Endothelial cell of hepatic sinusoid (primary cell): ENCODE data around the gene CFAP91.

ENCODE experiments used
- in situ Hi-C: cut with HindIII; loops from 2 replicates; pipeline ENCODE4 v1.10.0; 2017; ENCODE audit warnings: low sequenced_read_pairs

The CFAP91 gene

GRCh38 chr3:119702530-119703527 lies at the start of gene CFAP91:
Gene CFAP91 (plus strand): TSS chr3:119703022. CDS start chr3:119703099, 77 bp downstream.
- in situ Hi-C loops = loop anchor here (10.0 kb wide), 1 partner anchor 62 kb away; no protein-coding TSS in a partner anchor

- in situ Hi-C loops = no loop called here
These were observed 48.9 kb upstream of the CFAP91 start for GRCh38 chr3:119653876-119654275.

DNA sequence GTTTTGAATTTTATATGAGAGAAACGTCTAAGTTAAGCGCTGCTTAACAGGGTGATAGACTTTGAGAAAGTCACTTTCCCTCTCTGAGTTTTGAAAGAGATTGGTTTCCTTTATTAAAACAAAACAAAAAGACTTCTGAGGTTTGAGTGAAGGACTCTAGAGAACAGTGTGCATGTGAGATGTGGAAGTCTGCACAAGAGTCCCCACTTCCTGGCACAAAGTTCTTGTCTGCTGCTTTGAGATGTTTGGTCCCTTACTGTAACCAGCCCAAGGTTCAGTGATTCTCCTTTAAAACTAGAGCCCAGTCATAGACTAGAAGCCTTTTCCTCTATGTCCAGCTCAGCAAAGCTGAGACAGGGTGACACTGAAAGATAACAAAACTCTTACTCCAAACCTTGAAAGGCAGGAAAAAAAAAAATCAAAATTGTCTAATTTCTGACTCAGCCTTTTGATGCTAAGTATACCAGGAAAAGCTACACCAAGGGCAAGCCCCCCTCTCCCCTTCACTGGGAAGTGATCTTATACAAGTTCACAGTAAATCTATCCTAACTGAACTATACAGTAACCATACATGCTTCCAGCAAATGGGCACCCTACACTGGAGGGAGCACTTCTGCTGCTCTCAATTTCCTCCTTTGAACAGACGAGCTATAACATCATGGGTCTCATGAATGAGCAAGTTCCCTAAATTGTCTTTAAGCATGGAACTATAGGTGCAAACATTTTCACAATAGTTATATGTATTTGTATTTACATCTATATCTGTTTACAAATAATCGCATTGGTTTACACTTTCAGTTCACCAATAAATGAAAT lies 44.7 kb upstream of the CFAP91 start:
- in situ Hi-C loops = no loop called here

- in situ Hi-C loops = no loop called here
These were observed 43.8 kb upstream of the CFAP91 start for GRCh38 chr3:119658994-119659393.

DNA sequence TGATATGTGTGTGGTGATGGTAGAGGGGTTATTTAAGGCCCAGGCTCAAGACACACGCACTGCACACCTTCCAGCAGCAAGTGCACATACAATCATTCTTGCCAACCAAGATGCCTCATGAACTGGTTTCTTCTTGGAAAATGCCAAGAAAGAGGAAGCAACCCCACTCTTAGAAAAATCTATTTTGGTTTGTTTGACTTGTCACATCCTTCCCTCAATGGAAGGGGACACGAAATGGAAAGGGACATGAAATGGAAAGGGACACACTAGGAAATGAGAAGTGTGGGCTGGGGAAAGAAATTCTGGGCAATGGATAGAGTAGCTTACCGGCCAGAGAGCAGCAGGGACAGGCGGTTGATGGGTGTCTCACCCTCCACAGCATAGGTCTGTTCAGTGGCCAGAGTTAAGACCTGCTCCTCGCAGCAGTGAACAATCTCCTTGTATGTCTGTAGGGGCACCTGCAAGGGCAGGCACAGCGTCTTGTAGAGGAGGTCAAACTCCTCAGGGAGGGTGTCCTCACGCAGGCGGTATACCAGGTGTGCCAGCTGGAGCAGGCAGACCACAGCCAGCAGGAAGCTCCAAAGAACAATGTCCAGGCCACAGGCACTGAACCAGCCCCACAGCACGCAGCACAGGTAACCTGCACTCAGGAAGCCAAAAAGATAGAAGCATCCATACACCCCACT lies 43.1 kb upstream of the CFAP91 start:
- in situ Hi-C loops = no loop called here

- in situ Hi-C loops = no loop called here
These were observed 42.1 kb upstream of the CFAP91 start, which contains the start of gene POPDC2 for GRCh38 chr3:119660474-119661440. Gene POPDC2 (minus strand): TSS chr3:119660589. CDS start chr3:119660423, 166 bp downstream.

- in situ Hi-C loops = no loop called here
These were observed 40.0 kb upstream of the CFAP91 start for GRCh38 chr3:119662604-119663373.

GRCh38 chr3:119663885-119664284 lies 38.9 kb upstream of the CFAP91 start:
- in situ Hi-C loops = no loop called here

- in situ Hi-C loops = no loop called here
These were observed 38.5 kb upstream of the CFAP91 start for GRCh38 chr3:119664370-119664769.

- in situ Hi-C loops = no loop called here
These were observed 37.9 kb upstream of the CFAP91 start for GRCh38 chr3:119664850-119665379.

GRCh38 chr3:119665954-119666559 lies 36.8 kb upstream of the CFAP91 start:
- in situ Hi-C loops = no loop called here

DNA sequence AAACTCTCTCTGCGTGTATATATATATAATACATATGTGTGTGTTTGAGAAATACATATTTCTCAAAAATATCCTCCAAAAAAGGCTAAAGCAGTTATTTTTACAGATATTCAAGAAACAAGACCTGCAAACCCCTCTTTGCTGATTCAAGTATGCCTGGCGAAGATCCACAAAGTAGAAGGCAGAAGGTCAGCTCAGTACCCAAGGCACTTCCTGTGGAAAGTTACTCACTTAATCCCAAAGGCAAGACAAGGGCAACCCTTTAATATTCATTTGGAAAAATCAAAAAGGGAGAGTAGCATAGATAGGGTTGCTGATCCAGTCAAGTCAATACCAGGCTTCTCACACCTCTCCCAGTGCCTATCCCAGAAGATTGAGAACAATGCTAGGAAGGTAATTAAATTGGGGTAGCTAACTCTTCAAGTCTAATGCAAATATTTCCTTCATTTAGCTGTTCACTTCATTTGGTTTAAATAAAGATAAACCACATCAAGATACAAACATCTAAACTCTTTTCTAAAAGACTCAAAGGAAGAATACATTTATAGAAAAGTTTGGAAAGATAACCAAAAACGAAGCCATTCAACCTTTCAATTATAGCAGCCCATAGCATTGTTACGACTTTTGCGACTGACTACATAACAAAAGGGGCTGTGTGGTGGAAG lies 32.8 kb upstream of the CFAP91 start:
- in situ Hi-C loops = no loop called here

DNA sequence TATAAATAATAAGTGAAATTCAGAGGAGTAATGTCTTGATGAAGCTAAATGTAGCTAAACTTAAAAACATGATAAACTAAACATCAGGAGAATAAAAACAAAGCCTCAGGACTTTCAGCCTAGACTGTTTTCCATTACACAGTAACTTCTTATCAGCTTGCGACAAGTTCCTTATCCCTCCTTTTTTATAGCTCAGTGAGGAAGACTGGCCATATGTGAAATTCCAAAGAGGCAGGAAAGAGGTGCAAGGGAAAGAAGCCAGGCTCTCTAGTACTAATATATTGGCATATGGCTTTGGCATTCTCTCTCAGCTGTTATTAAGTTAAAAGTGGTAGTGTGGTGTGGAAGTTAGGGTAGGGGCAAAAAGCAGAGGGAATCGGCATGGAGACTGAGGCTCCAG lies 30.0 kb upstream of the CFAP91 start:
- in situ Hi-C loops = no loop called here

- in situ Hi-C loops = no loop called here
These were observed 28.9 kb upstream of the CFAP91 start for GRCh38 chr3:119673875-119674274.

GRCh38 chr3:119675188-119675874 lies 27.5 kb upstream of the CFAP91 start:
- in situ Hi-C loops = loop anchor here (25.0 kb wide), 1 partner anchor 213 kb away; the partner anchor contains the start of genes POGLUT1 and TMEM39A

GRCh38 chr3:119676020-119676419 lies 26.8 kb upstream of the CFAP91 start:
- in situ Hi-C loops = loop anchor here (25.0 kb wide), 1 partner anchor 214 kb away; the partner anchor contains the start of genes POGLUT1 and TMEM39A
